CD4-positive, alpha-beta T cell (primary cell): Measurements from ENCODE around the gene SCGB3A1. TPM values are rescaled to one million over a fixed set of nuclear protein-coding genes. Genes with fewer than 3 reads are reported as not detected.

Experiments used
- ATAC-seq: fragments of 200-7000 bp; cut with Tn5 transposase; one replicate; pipeline ENCODE4 v1.10.0; 2022; ENCODE audit warnings: mild to moderate bottlenecking; ENCODE audit not compliant: poor library complexity
- CTCF ChIA-PET: fragments of 350-600 bp; sonication (Branson Sonifier 250); formaldehyde crosslinking; loops from one replicate; lab custom pipeline; 2021; ENCODE audit warnings: antibody characterized with exemption, inconsistent platforms; lab: Charles Lee
- POLR2A ChIA-PET: fragments of 350-600 bp; sonication (Branson Sonifier 250); formaldehyde crosslinking; loops from one replicate; lab custom pipeline; 2021; ENCODE audit warnings: antibody characterized with exemption, inconsistent platforms; lab: Charles Lee
- DNase-seq, 14 experiments: peaks; one replicate each; pipeline ENCODE4 v3.0.0-alpha.2; 2013 to 2020; ENCODE audit warnings: mixed read lengths in 2 of 14
- H3K27ac ChIP-seq, 2 donors: one replicate each; pipeline versions ENCODE4 v1.5.1 to v1.7.0; 2013; ENCODE audit warnings: low read length in 2 of 2, low read depth in 1 of 2, mild to moderate bottlenecking in 1 of 2
- H3K27me3 ChIP-seq, 2 experiments: 1 replicate in 1 of 2; 2 replicates in 1 of 2; pipeline versions ENCODE4 v1.6.1 to v1.7.0; 2013; ENCODE audit warnings: low read length in 2 of 2, control low read depth in 1 of 2, mild to moderate bottlenecking in 1 of 2, moderate library complexity in 1 of 2; ENCODE audit not compliant: insufficient read depth in 2 of 2, control insufficient read depth in 1 of 2
- H3K36me3 ChIP-seq: one replicate; pipeline ENCODE4 v1.6.1; 2013; ENCODE audit warnings: low read length, control low read depth; ENCODE audit not compliant: insufficient read depth
- H3K4me1 ChIP-seq: one replicate; pipeline ENCODE4 v1.6.1; 2013; ENCODE audit warnings: low read length, control low read depth; ENCODE audit not compliant: insufficient read depth
- H3K4me3 ChIP-seq: one replicate; pipeline ENCODE4 v1.5.1; 2013; ENCODE audit warnings: mild to moderate bottlenecking, low read length, moderate library complexity
- H3K9me3 ChIP-seq, 2 experiments: 1 replicate in 1 of 2; 2 replicates in 1 of 2; pipeline versions ENCODE4 v1.6.1 to v1.7.0; 2013; ENCODE audit warnings: low read length in 2 of 2, mild to moderate bottlenecking in 2 of 2, control low read depth in 1 of 2, moderate library complexity in 1 of 2; ENCODE audit not compliant: control insufficient read depth in 1 of 2, insufficient read depth in 1 of 2
- H3K27ac Mint-ChIP-seq: one replicate; pipeline ENCODE4 v1.8.0; 2020; ENCODE audit warnings: mixed read lengths
- H3K27me3 Mint-ChIP-seq: one replicate; pipeline ENCODE4 v1.8.0; 2021; ENCODE audit warnings: mixed read lengths
- H3K36me3 Mint-ChIP-seq: one replicate; pipeline ENCODE4 v1.8.0; 2021; ENCODE audit warnings: low read depth, mixed read lengths
- H3K4me1 Mint-ChIP-seq: one replicate; pipeline ENCODE4 v1.8.0; 2021; ENCODE audit warnings: low read depth, mixed read lengths
- H3K4me3 Mint-ChIP-seq: one replicate; pipeline ENCODE4 v1.8.0; 2020; ENCODE audit warnings: mild to moderate bottlenecking, mixed read lengths
- H3K9me3 Mint-ChIP-seq: one replicate; pipeline ENCODE4 v1.8.0; 2020; ENCODE audit warnings: mixed read lengths
- intact Hi-C, 2 experiments: fragments of 100-400 bp; cut with DNase I in 1 of 2; cut with micrococcal nuclease in 1 of 2; formaldehyde crosslinking; loops; one replicate each; pipeline versions ENCODE4 v1.15.1 to v1.9.0; 2023 to 2025; cut with DNase I, micrococcal nuclease
- polyA plus RNA-seq, 2 donors: library from polyadenylated mRNA; unstranded; fragments of 120-200 nt; gene quantifications; one replicate each; pipeline ENCODE4 v1.2.1, GENCODE V29; 2013
- total RNA-seq, 174 experiments: library from RNA in 2 of 174; stranded (reverse) in 2 of 174; gene quantifications; one replicate each; pipeline ENCODE4 v1.2.3 and lab custom pipeline; 2021 to 2026
- TF ChIP-seq, protein P1 (sequence below): fragments of 200-600 bp; IDR thresholded peaks from one replicate; pipeline ENCODE4 v1.8.0; 2022; ENCODE audit warnings: antibody characterized with exemption, mild to moderate bottlenecking

The SCGB3A1 gene, protein sequence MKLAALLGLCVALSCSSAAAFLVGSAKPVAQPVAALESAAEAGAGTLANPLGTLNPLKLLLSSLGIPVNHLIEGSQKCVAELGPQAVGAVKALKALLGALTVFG
- total RNA-seq (not detected), total RNA-seq (lab: John Stamatoyannopoulos, UW) (0 to 22.0 (median 0) reads per million in 172 experiments)
- not detected for polyA plus RNA-seq (2013, experiment 1 of 2)
- polyA plus RNA-seq (2013, experiment 2 of 2), result 0.22 TPM

DNA sequence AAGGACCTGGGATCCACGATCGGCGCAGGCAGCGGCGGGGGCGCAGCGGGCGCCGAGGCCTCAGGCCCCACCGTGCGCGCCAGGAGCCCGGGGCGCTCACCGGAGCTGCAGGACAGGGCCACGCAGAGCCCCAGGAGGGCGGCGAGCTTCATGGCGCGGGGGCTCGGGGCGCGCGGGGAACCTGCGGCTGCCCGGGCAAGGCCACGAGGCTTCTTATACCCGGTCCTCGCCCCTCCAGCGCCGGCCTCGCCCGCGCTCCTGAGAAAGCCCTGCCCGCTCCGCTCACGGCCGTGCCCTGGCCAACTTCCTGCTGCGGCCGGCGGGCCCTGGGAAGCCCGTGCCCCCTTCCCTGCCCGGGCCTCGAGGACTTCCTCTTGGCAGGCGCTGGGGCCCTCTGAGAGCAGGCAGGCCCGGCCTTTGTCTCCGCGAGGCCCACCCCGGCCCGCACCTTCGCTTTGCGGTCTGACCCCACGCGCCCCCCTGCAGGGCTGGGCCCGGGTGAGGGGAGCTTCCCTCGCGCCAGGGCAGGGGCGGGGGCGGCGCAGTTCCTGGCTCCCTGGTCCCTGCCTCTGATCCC is at the start of gene SCGB3A1:
Gene SCGB3A1, minus strand, starts transcription at position 189 of the 577 bp plus-strand sequence. Its CDS starts 37 bp downstream, at position 152.
- H3K27ac Mint-ChIP-seq, result no peak within 1 kb of the TSS

DNA sequence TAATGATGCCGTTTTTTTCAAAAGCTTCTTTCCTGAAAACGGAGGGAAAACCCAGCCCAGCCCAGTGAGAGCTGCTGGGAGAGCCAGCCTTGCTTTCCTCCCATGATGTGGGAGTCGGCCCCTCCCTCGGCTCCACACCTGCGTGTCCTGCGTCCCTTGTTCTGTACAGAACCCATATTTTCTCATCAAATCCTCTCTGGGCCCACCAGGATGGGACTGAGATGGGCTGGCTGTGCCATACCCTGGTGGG is 49.2 kb upstream of the SCGB3A1 start:
- peaks cover 7% of the 10 kb centered on the region for H3K27me3 Mint-ChIP-seq
- Histone ChIP-seq H3K36me3 (no peaks in the 10 kb centered on the region), H3K4me1 (no peaks in the 10 kb centered on the region), H3K27me3 (no peaks in the 10 kb centered on the region), H3K4me3 (no peak overlapping the region), H3K9me3 (peaks cover 0 to 3% of the 10 kb centered on the region in 2 experiments), H3K27ac (no peak overlapping the region)
- no peaks in the 10 kb centered on the region for H3K36me3 Mint-ChIP-seq
- no peak overlapping the region for H3K27ac Mint-ChIP-seq
- ATAC-seq, result no peak
- intact Hi-C loops, result no loop called here
- peak in 1 of 14 experiments; percentile 23 for DNase-seq
- POLR2A ChIA-PET, result no interaction called here
- H3K4me1 Mint-ChIP-seq, result no peaks in the 10 kb centered on the region
- H3K4me3 Mint-ChIP-seq, result no peak overlapping the region
- TF ChIP-seq, protein P1, sequence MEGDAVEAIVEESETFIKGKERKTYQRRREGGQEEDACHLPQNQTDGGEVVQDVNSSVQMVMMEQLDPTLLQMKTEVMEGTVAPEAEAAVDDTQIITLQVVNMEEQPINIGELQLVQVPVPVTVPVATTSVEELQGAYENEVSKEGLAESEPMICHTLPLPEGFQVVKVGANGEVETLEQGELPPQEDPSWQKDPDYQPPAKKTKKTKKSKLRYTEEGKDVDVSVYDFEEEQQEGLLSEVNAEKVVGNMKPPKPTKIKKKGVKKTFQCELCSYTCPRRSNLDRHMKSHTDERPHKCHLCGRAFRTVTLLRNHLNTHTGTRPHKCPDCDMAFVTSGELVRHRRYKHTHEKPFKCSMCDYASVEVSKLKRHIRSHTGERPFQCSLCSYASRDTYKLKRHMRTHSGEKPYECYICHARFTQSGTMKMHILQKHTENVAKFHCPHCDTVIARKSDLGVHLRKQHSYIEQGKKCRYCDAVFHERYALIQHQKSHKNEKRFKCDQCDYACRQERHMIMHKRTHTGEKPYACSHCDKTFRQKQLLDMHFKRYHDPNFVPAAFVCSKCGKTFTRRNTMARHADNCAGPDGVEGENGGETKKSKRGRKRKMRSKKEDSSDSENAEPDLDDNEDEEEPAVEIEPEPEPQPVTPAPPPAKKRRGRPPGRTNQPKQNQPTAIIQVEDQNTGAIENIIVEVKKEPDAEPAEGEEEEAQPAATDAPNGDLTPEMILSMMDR, result no peak
- no peaks in the 10 kb centered on the region for H3K9me3 Mint-ChIP-seq
- CTCF ChIA-PET, result no interaction called here

More for the DNA sequence above, at the start of gene SCGB3A1:
- no peak within 1 kb of the TSS for H3K4me3 Mint-ChIP-seq
- no peaks in the 10 kb centered on the region for H3K9me3 Mint-ChIP-seq
- ATAC-seq, result no peak
- no peak within 1 kb of the TSS for H3K4me3 ChIP-seq
- H3K4me1 ChIP-seq, result peaks cover 11% of the 10 kb centered on the region
- ChIA-PET CTCF (no interaction called here), POLR2A (no interaction called here)
- peaks cover 20 to 33% of the 10 kb centered on the region in 2 experiments for H3K27me3 ChIP-seq
- H3K36me3 ChIP-seq, result no peaks in the 10 kb centered on the region
- peak in 1 of 14 experiments; percentile 8 for DNase-seq
- no peaks in the 10 kb centered on the region for H3K9me3 ChIP-seq
- intact Hi-C loops, result no loop called here
- TF ChIP-seq, protein P1, result no peak
- H3K27ac ChIP-seq, result no peak within 1 kb of the TSS
- H3K27me3 Mint-ChIP-seq, result peaks cover 43% of the 10 kb centered on the region
- H3K36me3 Mint-ChIP-seq, result no peaks in the 10 kb centered on the region
- H3K4me1 Mint-ChIP-seq, result peaks cover 10% of the 10 kb centered on the region

DNA sequence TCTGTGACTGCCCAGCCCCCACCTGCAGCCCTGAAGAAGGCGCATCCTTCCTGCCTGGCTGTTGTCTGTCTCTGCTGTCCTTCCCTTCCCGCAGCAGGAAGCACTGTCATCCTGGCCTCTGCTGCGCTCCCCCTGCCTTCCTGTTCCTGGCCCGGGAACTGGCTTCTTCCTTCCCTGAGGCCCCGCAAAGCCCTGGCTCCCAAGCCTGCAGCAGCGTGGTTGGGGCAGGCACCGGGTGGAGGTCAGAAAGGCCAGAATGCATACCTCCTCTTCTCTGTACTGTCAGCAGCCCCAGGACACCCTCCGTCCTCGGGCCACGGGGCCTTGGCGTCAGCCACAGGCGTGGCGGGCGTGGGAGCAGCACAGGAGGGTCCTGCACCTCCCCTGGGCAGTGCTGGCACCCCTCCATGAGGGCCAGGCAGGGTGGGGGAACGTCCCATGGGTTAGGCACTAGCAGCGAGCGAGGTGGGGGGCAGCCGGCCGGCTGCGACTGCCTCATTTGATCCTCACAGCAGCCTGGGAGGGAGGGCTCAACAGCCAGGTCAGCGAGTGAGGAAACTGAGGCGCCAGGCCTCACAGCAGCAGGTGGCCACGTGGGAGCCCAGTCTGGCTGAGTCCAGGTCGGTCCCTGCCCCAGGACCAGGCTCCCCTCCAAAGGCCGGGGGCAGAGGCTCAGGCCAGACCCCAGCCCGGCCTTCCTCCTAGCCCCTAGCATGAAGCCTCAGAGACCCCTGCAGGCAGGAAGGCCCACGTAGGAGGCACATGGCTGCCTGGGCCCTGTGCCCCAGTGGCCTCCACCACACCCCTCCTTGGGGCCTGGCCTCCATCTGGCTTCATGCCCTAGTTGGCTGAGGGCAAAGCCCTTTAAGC is 48.7 kb upstream of the SCGB3A1 start:
- Histone ChIP-seq H3K4me3 (no peak overlapping the region), H3K36me3 (no peaks in the 10 kb centered on the region), H3K27ac (no peak overlapping the region), H3K27me3 (no peaks in the 10 kb centered on the region), H3K9me3 (peaks cover 0 to 3% of the 10 kb centered on the region in 2 experiments), H3K4me1 (no peaks in the 10 kb centered on the region)
- Mint-ChIP-seq H3K4me3 (no peak overlapping the region), H3K4me1 (no peaks in the 10 kb centered on the region), H3K36me3 (no peaks in the 10 kb centered on the region), H3K27me3 (peaks cover 7% of the 10 kb centered on the region), H3K27ac (no peak overlapping the region), H3K9me3 (no peaks in the 10 kb centered on the region)
- no peak for ATAC-seq
- intact Hi-C loops, result no loop called here
- TF ChIP-seq, protein P1, result no peak
- CTCF ChIA-PET, result no interaction called here
- DNase-seq, result peak in 2 of 14 experiments; percentile 4 to 21
- POLR2A ChIA-PET, result no interaction called here
